Esophagus squamous epithelium (tissue), 5 donors: Measurements from ENCODE around the gene ETFDH. TPM values are rescaled to one million over a fixed set of nuclear protein-coding genes. Genes with fewer than 3 reads are reported as not detected.
"Not testable (repeated sequence)": the region's sequence is repeated elsewhere in the genome, so short reads cannot be mapped to it uniquely, and the experiment has no call there.

ENCODE experiments used
- DNase-seq: peaks from one replicate; lab custom pipeline; 2025; lab: John Stamatoyannopoulos, UW
- H3K27ac ChIP-seq, 4 donors: fragments of 200-600 bp; sonication (generic); one replicate each; pipeline ENCODE4 v1.5.1; 2016 to 2019; ENCODE audit warnings: mild to moderate bottlenecking in 1 of 4
- H3K27me3 ChIP-seq, 4 donors: fragments of 200-600 bp; sonication (generic); 1 replicate in 3 of 4; 2 replicates in 1 of 4; pipeline versions ENCODE4 v1.5.1 to v1.6.0; 2017 to 2021; ENCODE audit warnings: antibody characterized with exemption in 1 of 4
- H3K36me3 ChIP-seq, 3 donors: fragments of 200-600 bp; sonication (generic); one replicate each; pipeline ENCODE4 v1.5.1; 2016 to 2019
- H3K4me1 ChIP-seq, 3 donors: fragments of 200-600 bp; sonication (generic); one replicate each; pipeline ENCODE4 v1.5.1; 2017 to 2019
- H3K4me3 ChIP-seq, 4 donors: fragments of 200-600 bp; sonication (generic); 1 replicate in 3 of 4; 2 replicates in 1 of 4; pipeline ENCODE4 v1.5.1; 2016 to 2019; ENCODE audit warnings: mild to moderate bottlenecking in 2 of 4, moderate library complexity in 1 of 4
- H3K9me3 ChIP-seq, 3 donors: fragments of 200-600 bp; sonication (generic); one replicate each; pipeline ENCODE4 v1.5.1; 2016 to 2019
- CTCF ChIP-seq, 6 experiments: fragments of 450-650 bp in 4 of 6; fragments of 200-600 bp in 2 of 6; sonication (generic) in 2 of 6; IDR thresholded peaks; one replicate each; pipeline ENCODE4 v1.5.1; 2016 to 2019; ENCODE audit warnings: antibody characterized with exemption in 6 of 6, mild to moderate bottlenecking in 4 of 6, moderate library complexity in 4 of 6
- POLR2A ChIP-seq, 4 donors: fragments of 450-650 bp; IDR thresholded peaks; one replicate each; pipeline ENCODE4 v1.6.1; 2017; ENCODE audit warnings: antibody characterized with exemption in 4 of 4, mild to moderate bottlenecking in 4 of 4, moderate library complexity in 3 of 4
- WGBS, 2 donors: methylation state at CpG; one replicate each; pipeline ENCODE4 v1.1.5; 2018; 5-methylcytosine and 5-hydroxymethylcytosine counted together
- intact Hi-C: fragments of 100-400 bp; cut with DNase I; formaldehyde crosslinking; loops from one replicate; pipeline ENCODE4 v1.15.0; 2022
- total RNA-seq, 4 donors: library from RNA; depleted of rRNA; stranded (reverse); fragments of >200 nt; gene quantifications; one replicate each; pipeline ENCODE4 v1.1.0, GENCODE V29; 2016
- donor health status: DM: yes; HTN: yes; CAD: no.

The ETFDH gene
- total RNA-seq, 4 donors from 2014 or later, result 22.0 to 66.8 (median 31.2) TPM

- Histone ChIP-seq H3K36me3 (peaks cover 0 to 32% (median 0%) of the 10 kb centered on the region in 3 donors), H3K4me1 (peaks cover 0 to 1% (median 0%) of the 10 kb centered on the region in 3 donors), H3K9me3 (no peaks in the 10 kb centered on the region), H3K27ac (no peak overlapping the region), H3K4me3 (no peak overlapping the region), H3K27me3 (no peaks in the 10 kb centered on the region)
- DNase-seq, result no peak
- 91 to 98% methylated on average over 2 of the region's 2 CpGs for WGBS, 2 donors
- no peak for TF ChIP-seq POLR2A (IDR thresholded peaks at IDR 0.05)
- TF ChIP-seq CTCF (IDR thresholded peaks at IDR 0.05), result no peak
- intact Hi-C loops, result no loop called here
Observed at GRCh38 chr4:158678767-158679166, 6.7 kb downstream of the ETFDH start.

- no peak overlapping the region for H3K27ac ChIP-seq
- DNase-seq, result no peak
- no peaks in the 10 kb centered on the region for H3K27me3 ChIP-seq
- H3K4me1 ChIP-seq, result no peaks in the 10 kb centered on the region
- H3K36me3 ChIP-seq, result peaks cover 0 to 61% (median 0%) of the 10 kb centered on the region in 3 donors
- intact Hi-C loops, result no loop called here
- no peaks in the 10 kb centered on the region for H3K9me3 ChIP-seq
- 74 to 89% methylated on average over 1 of the region's 1 CpG for WGBS, 2 donors
- no peak for TF ChIP-seq POLR2A (IDR thresholded peaks at IDR 0.05)
- H3K4me3 ChIP-seq, result no peak overlapping the region
Observed at GRCh38 chr4:158681629-158682028, 9.5 kb downstream of the ETFDH start.

GRCh38 chr4:158682066-158682465 is 10.0 kb downstream of the ETFDH start:
- H3K27ac ChIP-seq, result no peak overlapping the region
- TF ChIP-seq POLR2A (IDR thresholded peaks at IDR 0.05) (no peak), CTCF (IDR thresholded peaks at IDR 0.05) (no peak)
- no peak overlapping the region for H3K4me3 ChIP-seq
- H3K9me3 ChIP-seq, result no peaks in the 10 kb centered on the region
- H3K36me3 ChIP-seq, result peaks cover 0 to 65% (median 0%) of the 10 kb centered on the region in 3 donors
- 44 to 64% methylated on average over 2 of the region's 2 CpGs for WGBS, 2 donors
- H3K4me1 ChIP-seq, result no peaks in the 10 kb centered on the region
- DNase-seq, result no peak
- H3K27me3 ChIP-seq, result no peaks in the 10 kb centered on the region
- intact Hi-C loops, result no loop called here

GRCh38 chr4:158688813-158689212 is 16.7 kb downstream of the ETFDH start:
- TF ChIP-seq POLR2A (IDR thresholded peaks at IDR 0.05), result no peak
- TF ChIP-seq CTCF (IDR thresholded peaks at IDR 0.05), result no peak
- intact Hi-C loops, result no loop called here
- H3K27ac ChIP-seq, result no peak overlapping the region
- 71 to 75% methylated on average over 1 of the region's 1 CpG for WGBS, 2 donors
- DNase-seq, result no peak
- H3K27me3 ChIP-seq, result no peaks in the 10 kb centered on the region
- H3K9me3 ChIP-seq, result no peaks in the 10 kb centered on the region
- no peak overlapping the region for H3K4me3 ChIP-seq
- H3K4me1 ChIP-seq, result no peaks in the 10 kb centered on the region
- peaks cover 0 to 74% (median 0%) of the 10 kb centered on the region in 3 donors for H3K36me3 ChIP-seq

GRCh38 chr4:158704274-158704673 is 32.2 kb downstream of the ETFDH start:
- no peaks in the 10 kb centered on the region for H3K27me3 ChIP-seq
- WGBS, 2 donors, result 83 to 89% methylated on average over 4 of the region's 4 CpGs
- H3K4me1 ChIP-seq, result no peaks in the 10 kb centered on the region
- no peak for DNase-seq
- peaks cover 0 to 90% (median 4%) of the 10 kb centered on the region in 3 donors for H3K36me3 ChIP-seq
- TF ChIP-seq CTCF (IDR thresholded peaks at IDR 0.05), result no peak
- no peak for TF ChIP-seq POLR2A (IDR thresholded peaks at IDR 0.05)
- intact Hi-C loops, result no loop called here
- no peak overlapping the region for H3K27ac ChIP-seq
- H3K4me3 ChIP-seq, result no peak overlapping the region
- no peaks in the 10 kb centered on the region for H3K9me3 ChIP-seq

- Histone ChIP-seq H3K36me3 (peaks cover 10 to 100% (median 13%) of the 10 kb centered on the region in 3 donors), H3K4me3 (no peak overlapping the region), H3K9me3 (no peaks in the 10 kb centered on the region), H3K27ac (no peak overlapping the region), H3K4me1 (no peaks in the 10 kb centered on the region), H3K27me3 (no peaks in the 10 kb centered on the region)
- intact Hi-C loops, result no loop called here
- no peak for DNase-seq
- 65 to 83% methylated on average over 1 of the region's 1 CpG for WGBS, 2 donors
- TF ChIP-seq CTCF (IDR thresholded peaks at IDR 0.05) (no peak), POLR2A (IDR thresholded peaks at IDR 0.05) (no peak)
Observed at GRCh38 chr4:158710814-158711213, 38.7 kb downstream of the ETFDH start.

GRCh38 chr4:158712622-158713021 is 40.5 kb downstream of the ETFDH start:
- peaks cover 10 to 100% (median 18%) of the 10 kb centered on the region in 3 donors for H3K36me3 ChIP-seq
- H3K9me3 ChIP-seq, intact Hi-C loops, H3K27ac ChIP-seq, DNase-seq, H3K4me3 ChIP-seq, H3K4me1 ChIP-seq, H3K27me3 ChIP-seq: not testable (repeated sequence)
- WGBS, 2 donors, result 83 to 88% methylated on average over 4 of the region's 4 CpGs
